ENCODE data around the gene LMX1A.

The LMX1A gene

GRCh38 chr1:165259706-165260428 lies 96.6 kb downstream of the LMX1A start:
- DNase-seq: no peak

DNA sequence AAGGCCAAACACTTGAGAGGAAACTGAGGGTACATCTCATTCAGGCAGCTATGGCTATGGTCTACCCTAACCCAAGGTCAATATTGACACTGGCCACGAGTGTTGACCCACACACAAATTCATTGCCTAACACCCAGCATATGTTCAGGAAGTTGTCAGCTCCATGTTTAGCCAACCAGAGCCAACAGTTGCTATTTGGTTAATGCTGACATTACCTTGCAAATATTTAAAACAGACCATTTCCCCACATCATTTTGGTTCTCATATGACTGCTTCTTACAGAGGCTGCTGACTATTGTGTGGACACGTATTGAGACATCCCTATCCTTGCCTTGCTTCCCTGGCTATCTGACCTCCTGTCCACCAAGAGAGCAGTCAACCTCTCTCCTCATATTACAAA lies 97.3 kb downstream of the LMX1A start:
- no peak for DNase-seq

DNA sequence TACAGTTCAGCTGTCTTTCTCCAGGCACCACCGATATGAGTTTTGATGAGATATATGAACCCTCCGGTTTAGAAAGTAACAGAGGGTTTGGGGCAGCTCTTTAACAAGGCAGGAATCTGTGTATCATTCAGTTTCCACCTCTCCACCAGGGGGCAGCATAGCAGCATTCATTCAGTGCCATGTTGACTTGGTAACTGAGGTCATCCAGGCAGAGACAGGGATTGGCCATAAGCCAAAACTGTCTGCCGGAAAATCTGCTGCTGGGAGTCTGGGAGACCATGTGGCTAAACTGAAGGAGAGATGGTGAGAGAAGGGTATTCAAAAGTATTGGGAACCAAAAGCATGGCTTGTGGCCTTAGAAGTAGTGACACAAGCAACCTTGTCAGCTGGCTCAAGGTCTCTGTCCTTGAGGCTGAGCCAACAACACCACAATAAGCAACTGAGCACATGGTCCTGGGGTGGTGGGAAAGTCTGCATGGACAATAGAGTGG lies 98.5 kb downstream of the LMX1A start:
- peak; percentile 52 for DNase-seq

GRCh38 chr1:165254896-165255625 lies 101.5 kb downstream of the LMX1A start:
- DNase-seq: no peak

DNA sequence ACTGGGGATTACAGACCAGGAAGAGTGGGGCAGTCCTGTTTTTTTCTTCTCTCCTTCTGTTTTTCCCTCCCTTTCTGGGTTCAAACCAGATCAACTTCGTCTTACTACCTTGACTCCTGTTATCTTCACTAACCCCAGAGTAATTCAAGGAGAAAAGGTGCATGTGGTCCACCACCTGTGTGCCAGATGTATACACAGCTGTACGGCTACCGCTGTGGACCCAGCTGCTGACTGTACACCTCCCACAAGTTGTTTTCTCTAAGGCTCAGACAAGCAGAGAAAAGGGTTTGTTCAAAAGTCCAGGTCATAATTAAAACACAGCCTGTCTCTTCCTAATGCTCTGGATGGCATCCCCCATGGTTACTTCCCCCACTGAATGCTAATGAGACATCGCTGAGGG lies 102.1 kb downstream of the LMX1A start:
- no peak for DNase-seq

- DNase-seq: no peak
Measured at GRCh38 chr1:165253818-165254254, 102.7 kb downstream of the LMX1A start.

GRCh38 chr1:165248969-165249571 lies 107.4 kb downstream of the LMX1A start:
- DNase-seq: no peak

DNA sequence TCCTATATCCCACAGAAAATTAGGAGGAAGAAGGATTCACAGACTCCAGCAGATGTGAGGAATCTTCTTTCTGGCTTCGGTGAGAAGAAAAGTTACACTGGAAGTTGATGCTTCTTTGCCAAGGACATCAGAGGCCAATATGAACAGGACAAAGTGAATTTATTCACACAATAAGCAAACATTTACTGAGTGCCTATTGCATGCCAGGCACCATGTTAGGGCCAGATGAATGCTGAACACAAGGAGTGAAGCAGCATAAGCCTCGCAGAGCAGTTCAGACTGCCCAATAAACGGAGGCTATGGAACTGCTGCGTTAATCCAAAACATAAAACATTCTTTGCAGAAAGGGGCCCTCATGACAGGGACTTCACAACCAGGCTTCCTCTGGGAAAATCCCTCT lies 114.6 kb downstream of the LMX1A start:
- DNase-seq: no peak

DNA sequence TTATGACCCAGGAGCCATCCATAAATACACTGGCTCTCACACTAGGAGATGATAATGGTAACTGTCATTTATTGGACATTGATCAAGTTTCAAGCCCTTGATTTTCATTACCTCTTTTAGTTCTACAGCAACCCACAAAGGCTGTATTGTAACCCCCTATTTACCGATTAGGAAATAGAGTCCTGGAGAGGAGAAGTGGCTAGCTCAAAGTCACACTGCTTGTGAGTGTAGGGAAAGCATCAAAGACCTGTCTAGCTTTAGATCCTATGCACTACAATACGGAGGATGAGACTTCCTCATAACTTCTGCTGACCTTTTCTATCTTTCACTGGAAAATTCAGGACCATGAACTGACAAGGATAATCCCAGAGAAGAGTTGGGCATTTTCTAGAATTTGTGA lies 115.2 kb downstream of the LMX1A start:
- no peak for DNase-seq

- no peak for DNase-seq
Measured at GRCh38 chr1:165240492-165240891, 116.0 kb downstream of the LMX1A start.

DNA sequence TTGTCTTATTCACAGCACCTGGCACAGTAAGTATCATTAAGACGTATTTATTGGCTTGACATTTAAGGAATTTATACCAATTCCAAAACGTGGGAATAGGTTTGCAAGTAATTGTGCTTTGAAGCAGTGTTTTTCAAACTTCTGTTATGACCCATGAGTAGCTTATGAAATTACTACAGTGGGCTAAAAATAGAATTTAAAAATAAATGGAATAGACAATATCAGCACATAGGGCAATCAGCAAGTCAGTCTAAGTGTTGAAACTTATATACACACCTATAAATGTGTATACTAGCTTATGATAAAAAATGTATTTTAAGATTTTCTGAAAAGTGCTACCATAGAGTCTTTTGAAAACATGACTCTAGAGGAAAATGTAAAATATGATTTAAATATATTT lies 116.6 kb downstream of the LMX1A start:
- no peak for DNase-seq

- DNase-seq: no peak
Measured at GRCh38 chr1:165235777-165236291, 120.7 kb downstream of the LMX1A start.

- no peak for DNase-seq
Measured at GRCh38 chr1:165235155-165235776, 121.2 kb downstream of the LMX1A start.

GRCh38 chr1:165234149-165234548 lies 122.4 kb downstream of the LMX1A start:
- DNase-seq: no peak

DNA sequence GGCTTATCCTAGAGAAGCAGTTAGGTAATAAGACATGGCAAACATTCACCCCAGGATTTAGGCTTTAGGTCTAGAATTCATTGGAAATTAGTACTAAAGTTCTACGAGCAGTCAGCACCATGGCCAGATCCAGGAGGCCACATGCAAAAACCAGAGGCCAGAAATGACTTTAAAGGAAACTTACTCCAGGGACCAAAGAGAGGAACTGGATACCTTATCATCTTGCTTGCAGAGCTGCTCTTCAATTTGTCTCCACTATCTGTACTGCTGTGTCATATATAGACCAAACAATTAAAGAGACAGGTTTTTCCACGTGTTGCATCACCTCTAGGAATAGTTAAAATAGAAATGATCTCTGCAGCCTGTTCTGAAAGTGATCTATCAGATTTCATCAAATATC lies 127.8 kb downstream of the LMX1A start:
- DNase-seq: peak; percentile 13

DNA sequence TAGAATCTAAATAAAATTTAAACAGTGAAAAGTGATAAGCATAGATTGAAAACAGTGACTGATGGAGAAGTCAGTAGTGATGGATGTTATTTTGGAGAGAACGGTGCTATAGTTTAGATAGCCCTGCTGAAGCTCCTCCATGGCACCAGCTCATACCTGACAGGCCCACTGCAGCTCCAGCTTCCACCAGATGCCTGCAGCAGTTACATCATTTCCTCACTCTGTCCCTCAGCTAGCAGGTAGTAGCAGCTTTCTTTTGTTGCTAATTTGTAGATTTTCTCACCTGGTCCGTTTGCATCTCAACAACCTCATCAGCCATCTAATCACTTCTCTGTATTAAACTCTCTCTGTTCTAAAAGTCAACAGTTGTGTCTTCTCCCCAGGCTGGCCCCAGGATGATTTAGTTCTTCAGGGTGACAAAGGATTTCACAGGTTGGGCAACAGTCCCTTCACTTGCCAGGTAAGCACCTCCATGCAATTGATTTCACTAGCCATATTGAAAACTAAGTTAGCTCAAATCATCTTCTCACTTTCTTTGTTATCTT lies 128.3 kb downstream of the LMX1A start:
- DNase-seq: no peak

- no peak for DNase-seq
Measured at GRCh38 chr1:165226326-165226725, 130.2 kb downstream of the LMX1A start.

GRCh38 chr1:165225650-165226049 lies 130.9 kb downstream of the LMX1A start:
- no peak for DNase-seq

GRCh38 chr1:165225062-165225461 lies 131.5 kb downstream of the LMX1A start:
- DNase-seq: no peak

- no peak for DNase-seq
Measured at GRCh38 chr1:165224504-165224903, 132.0 kb downstream of the LMX1A start.

DNA sequence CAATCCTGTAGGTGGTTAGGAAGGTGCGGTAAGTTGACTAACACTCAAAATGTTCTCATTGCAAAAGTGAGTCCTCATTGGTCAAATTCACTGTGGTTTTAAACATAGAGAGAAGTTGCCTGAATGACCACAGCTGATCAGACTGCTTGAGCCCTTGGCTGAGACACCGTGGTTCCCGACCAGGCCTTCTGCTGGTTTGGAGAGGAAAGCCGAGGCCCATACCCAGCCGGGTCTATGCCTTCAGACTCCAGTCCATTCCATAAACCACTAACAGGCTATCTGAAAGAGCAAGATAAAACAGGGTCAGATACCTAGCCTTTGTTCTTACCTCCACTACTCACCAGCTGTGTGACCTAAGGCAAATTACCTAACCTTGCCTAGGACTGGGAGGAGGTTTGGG lies 133.9 kb downstream of the LMX1A start:
- DNase-seq: no peak

DNA sequence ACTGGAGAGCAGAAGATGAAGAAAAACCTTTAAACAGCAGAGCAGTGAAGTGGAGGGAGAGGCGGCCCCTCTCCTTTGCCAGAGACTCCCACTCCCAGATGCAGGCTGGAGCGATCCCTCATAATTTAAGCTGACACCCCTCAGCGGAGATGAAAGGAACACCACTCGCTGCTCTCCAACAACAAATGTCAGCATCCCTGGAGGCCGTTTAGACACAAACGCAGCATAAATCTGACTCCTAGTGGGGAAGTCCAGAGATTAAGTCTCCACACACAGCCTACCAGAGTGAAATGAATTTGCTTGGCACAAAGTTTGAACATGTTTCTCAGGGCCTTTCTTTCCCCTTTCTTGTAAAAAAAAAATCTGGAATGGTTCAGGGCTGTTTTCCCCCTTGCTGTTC lies 137.8 kb downstream of the LMX1A start:
- DNase-seq: no peak

- no peak for DNase-seq
Measured at GRCh38 chr1:165217958-165218357, 138.6 kb downstream of the LMX1A start.

All from fibroblast of skin of scalp (primary cell).